Stimulated activated CD8-positive, alpha-beta memory T cell treated with anti-CD3 and anti-CD28 coated beads, Interleukin-7, amount 100 ng/mL, for 48 hours (primary cell): ENCODE measurements around the gene ABHD16A.

Experiments
- DNase-seq, 2 donors: peaks; one replicate each; pipeline ENCODE4 v3.0.0-alpha.2; 2020; ENCODE audit warnings: low read depth in 1 of 2; ENCODE audit errors: extremely low read depth in 1 of 2

Gene ABHD16A

DNA sequence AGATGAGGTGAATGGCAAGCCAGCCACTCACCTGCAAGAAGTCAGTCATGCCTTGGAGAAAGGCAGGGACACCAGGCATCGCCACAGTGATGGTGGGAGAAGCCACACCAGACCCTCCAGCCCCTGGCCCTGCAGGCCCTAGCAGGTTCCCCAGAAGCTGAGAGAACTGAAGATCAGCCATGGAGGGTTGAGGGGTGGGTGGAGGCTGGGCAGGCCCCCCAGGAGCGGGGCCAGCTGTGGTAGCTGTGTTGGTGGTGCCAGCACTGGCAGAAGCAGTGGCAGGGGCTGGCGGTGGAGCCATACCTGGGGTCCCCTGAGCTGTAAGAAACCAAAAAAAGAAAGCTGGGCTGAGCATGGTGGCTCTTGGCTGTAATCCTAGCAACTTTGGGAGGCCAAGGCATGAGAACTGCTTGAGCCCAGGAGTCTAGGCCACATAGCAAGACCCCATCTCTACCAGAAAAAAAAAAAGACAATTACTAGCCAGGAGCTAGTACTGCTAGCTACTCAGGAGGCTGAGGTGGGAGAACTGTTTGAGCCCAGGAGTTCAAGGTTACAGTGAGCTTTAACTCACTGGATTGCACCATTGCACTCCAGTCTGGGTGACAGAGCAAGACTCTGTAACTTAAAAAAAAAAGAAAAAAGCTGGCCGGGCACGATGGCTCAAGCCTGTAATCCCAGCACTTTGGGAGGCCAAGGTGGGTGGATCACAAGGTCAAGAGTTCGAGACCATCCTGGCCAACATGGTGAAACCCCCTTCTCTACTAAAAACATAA is 60.1 kb downstream of the ABHD16A start:
- DNase-seq, result no peak

DNA sequence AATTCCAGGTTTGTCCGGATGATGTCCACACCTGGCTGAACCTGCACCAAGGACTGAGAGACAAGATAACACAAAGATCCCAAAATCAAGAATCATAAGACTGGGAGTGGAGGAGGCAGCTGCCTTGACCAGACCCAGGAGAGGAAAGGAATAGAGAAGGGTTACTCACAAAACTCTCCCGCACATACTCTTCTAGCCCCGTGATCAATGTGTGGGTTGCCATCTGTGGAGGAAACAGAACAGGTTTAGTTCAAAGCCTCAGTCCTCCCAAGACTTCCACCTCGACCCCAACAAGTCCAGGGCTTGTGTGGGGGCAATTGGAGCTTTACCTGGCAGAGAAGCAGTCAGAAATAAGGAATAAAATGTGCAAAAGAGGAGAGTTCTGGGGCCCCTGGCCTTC is 61.8 kb downstream of the ABHD16A start:
- no peak for DNase-seq

GRCh38 chr6:31640612-31641011 is 62.5 kb downstream of the ABHD16A start:
- DNase-seq, result no peak

DNA sequence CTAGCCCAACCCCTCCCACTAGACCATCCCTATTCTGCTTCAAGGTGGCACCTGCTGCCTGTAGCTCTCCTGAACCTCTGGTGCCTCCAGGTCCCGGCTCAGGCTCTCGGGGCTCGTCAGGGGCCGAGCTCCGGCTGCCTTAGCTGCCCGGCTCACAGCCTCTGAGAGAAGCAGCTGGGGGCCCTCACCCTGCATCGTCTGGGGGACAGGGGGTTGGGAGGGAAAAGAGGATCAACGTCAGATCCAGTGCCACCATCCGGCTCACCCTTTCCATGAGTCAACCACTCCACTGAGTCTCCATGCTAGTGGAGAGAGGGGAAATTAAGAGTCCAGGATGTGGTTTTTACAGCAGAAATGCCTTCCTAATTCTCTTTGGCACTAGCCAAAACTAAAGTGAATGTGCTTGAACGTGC is 63.7 kb downstream of the ABHD16A start:
- DNase-seq, result no peak

DNA sequence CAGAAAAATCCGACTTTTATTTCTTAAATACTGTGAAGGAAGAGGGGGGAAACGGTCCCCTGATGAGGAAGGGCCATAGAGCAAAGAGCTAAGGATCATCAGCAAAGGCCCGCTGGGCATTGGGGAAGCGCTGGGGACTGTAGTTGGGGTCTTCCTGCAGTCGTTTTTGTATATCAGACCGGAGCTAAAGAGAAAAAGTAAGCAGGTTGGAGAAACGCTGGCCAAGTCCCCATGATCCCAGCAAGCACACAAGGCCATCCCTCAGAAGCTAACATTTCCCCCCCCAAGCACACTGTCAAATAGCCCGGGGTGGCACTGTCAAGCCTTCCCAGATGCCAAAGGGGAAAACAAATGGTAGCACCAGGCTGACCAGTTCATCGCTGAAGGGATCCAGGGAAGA is 64.1 kb downstream of the ABHD16A start:
- no peak for DNase-seq
